NCI-H2196 treated with DMSO at 0.1 percent for 48 hours (cell line): Measurements from ENCODE around the gene DNM2.

Experiments used
- DNase-seq: peaks from one replicate; lab custom pipeline; 2025; ENCODE audit not compliant: unreplicated experiment; lab: John Stamatoyannopoulos, UW

DNM2 gene

GRCh38 chr19:10690341-10690781, 27.5 kb upstream of the DNM2 start:
- no peak for DNase-seq

GRCh38 chr19:10691178-10691881, 26.5 kb upstream of the DNM2 start:
- DNase-seq, result no peak

DNA sequence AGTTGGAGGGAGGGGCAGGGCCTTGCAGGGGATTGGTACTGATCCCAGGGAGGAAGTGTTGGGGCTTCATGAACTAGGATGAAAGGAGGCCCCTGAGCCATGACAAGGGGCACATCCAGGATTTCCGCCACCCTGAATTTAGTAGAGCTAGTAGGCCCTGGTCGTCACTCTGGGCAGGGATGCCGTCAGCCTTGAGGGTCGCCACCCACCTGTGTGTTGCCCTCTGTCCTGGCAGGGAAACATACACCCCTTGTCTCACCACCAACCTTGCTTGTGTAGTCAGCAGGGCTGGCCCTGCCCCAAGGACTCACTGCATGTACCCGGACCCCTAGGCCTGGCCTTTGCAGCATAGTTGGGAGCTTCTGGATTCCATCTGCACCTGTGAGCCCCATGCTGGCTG, 26.0 kb upstream of the DNM2 start:
- DNase-seq, result no peak

- DNase-seq, result no peak
Measured at GRCh38 chr19:10692673-10693264, 25.1 kb upstream of the DNM2 start.

DNA sequence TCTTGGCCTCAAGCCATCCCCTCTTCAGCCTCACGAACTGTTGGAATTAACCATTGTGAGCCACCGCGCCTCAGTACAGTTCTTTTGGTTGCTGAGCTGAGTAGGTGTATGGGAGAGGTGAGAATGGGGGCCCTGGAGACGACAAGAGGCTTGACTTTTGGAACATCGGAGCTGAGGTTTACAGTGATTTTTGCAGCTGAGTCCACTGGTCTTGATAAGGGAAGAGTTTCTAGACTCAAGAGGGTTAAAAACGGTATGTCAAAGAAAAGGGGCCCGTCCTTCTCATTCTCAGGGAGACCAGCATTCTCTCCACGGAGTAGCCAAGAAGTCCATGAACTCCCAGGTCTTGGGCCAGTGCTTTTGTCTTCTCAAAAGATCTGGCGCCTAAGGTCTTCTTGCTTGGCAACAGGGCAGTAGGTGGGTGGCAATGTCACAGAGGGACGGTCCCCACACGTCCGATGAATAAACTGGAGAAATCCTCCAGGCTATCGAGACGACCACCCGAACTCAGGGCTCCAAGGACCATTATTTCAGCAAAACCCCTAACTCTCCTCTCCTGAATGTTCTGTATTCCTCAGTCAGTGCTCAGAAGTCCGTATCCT, 23.1 kb upstream of the DNM2 start:
- DNase-seq, result no peak

DNA sequence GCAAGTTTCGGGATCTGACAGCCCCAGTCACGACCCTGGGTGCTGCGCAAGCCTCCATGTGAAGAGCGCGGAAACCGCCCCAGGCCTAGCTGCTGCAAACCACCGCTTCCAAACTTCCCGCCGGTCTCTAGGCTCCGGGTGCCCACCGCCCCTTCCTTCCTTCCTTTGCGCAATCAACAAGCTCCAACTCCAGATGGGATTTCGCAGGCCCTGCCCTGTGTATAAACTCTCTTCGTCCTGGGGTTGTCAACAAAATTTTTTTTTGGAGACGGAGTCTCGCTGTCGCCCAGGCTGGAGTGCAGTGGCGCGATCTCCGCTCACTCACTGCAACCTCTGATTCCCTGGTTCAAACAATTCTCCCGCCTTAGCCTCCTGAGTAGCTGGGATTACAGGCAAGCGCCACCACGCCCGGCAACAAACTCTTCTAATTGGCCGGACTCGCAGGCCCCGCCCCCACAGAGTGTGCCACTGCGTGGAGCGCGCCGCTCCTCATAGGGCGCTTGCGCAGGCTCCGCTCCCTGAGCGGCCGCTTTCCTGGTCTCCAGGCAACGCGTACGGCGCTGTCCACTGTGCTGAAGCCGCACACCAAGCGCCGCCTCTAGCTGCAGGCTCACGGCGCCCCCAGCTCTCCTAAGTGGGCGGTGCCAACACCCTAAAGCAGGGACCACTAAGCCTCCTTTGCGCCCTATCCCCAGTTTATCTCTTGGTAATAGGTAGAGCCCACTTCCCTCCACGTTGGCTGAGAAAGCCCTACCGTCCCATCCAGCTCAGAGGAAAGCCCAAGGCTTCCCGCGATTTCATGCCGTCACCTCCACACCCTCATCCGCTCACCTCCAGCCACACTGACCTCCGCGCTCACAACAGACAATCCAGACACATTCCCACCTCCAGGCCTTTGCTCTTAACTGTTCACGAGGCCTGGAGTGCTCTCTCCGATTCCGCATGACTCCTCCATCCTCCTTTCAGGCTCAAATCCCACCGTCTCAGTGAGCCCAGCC, 22.2 kb upstream of the DNM2 start:
- DNase-seq, result peak; percentile 94

GRCh38 chr19:10699650-10700335, 18.1 kb upstream of the DNM2 start:
- DNase-seq, result peak; percentile 30

GRCh38 chr19:10701955-10702525, 15.8 kb upstream of the DNM2 start:
- DNase-seq, result no peak

DNA sequence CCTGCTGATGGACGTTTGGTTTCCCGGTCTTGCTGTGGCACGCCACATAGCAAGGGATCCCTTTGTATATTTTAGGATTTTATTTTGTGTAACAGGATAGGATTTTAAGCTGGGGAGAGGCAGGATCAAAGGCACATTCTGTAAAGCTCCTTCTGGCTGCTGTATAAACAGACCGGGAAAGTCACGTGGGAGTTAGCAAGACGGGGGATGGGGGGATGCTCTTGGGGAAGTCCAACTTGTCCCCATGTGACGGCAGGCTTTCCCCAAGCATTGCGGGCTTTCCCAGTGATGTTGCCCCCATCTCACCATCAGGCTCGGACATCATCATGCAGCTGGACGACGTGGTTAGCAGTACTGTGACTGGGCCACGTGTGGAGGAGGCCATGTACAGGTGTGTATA, 10.9 kb upstream of the DNM2 start:
- no peak for DNase-seq

DNA sequence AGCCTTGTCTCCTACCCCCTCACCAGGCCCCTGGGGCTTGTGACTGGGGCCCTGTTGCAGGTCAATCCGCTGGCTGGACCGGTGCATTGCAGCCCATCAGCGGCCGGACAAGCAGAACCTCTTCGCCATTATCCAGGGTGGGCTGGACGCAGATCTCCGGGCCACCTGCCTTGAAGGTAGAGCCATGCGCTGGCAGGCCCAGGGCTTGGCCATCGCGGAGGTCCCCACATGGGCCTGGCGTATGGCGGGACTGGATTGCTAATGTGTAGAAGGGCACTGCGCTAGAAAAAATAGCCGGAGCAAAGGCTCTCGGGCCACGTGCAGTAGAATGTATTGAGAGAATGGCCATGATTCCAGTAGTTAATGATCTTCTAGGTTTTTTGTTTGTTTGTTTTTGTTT, 10.4 kb upstream of the DNM2 start:
- no peak for DNase-seq

GRCh38 chr19:10708291-10708690, 9.6 kb upstream of the DNM2 start:
- no peak for DNase-seq

- no peak for DNase-seq
Measured at GRCh38 chr19:10712045-10712444, 5.8 kb upstream of the DNM2 start.

DNA sequence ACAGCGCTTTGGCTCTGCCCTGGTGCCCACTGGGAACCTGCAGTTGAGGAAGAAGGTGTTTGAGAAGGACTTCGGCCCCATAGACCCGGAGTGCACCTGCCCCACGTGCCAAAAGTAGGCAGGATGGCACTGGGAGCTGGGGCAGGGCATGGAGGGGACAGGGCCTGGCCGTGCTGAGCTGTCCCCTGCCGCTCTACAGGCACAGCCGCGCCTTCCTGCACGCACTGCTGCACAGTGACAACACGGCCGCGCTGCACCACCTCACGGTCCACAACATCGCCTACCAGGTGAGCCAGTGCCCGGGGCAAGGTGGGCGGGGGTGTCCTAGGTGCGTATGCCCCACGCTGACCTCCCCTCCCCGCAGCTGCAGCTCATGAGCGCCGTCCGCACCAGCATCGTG, 5.1 kb upstream of the DNM2 start:
- DNase-seq, result no peak

DNA sequence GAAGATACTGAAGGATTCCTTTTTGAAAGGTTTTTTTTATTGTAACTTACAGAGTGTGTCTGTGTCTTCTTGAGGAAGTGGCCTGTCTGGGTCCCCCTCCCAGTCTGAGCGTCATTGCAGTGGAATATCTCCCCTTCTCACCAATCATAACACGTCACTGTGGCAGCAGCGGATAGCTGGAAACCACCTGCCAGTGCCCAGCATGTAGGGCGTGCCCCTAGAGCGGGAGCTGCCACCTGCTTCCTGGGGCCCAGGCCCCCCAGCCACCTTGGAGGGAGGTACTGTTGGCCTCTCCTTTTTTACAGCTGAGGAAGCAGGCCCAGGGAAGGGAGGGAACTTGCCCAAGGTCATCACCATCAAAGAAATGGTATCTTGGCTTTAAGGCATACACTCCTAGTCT, 4.6 kb upstream of the DNM2 start:
- no peak for DNase-seq

- DNase-seq, result no peak
Measured at GRCh38 chr19:10717054-10717355, 874 bp upstream of the DNM2 start.

GRCh38 chr19:10718205-10719196, 622 bp downstream of the DNM2 start:
- DNase-seq, result no peak

DNA sequence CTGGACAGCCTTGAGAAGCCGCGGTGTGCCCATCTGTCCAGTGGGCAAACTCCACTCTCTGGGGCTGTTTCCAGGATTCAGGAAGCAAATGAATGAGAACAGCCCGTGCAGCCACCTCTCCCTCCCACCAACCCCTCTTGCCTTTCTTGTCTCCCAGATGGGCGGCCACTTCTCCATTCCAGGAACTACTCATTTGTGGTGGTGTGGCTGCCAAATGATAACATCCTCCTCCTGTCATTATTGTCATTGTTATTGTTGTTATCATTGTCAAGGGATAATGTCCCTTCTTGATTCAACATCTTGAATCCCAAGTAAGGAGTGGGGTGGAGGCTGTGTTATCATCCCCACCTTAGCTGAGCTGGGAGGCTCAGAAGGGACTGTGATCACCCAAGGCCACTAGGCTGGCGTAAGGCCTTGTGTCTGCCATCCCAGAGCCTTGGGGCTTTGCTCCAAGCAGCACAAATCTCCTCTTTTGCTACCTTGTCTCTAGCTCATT, 1.6 kb downstream of the DNM2 start:
- DNase-seq, result no peak

GRCh38 chr19:10720607-10721125, 2.8 kb downstream of the DNM2 start:
- no peak for DNase-seq

DNA sequence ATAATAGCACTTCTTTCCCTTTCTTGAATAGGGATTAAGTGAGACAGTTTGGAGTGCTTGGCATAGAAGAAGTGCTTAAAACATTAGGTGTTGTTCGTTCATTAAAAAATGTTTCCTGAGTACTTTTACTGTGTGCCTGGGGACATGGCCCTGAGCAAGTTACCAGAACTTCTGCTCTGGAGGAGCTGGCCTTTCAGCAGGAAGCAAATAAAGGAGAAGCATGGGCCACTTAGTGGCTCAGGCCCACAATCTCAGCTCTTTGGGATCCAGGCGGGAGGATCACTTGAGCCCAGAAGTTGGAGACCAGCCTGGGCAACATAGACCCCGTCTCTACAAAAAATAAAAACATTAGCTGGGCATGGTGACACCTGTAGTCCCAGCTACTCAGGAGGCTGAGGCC, 5.7 kb downstream of the DNM2 start:
- DNase-seq, result no peak
